ENCODE measurements around the gene FAM222A. TPM values are rescaled to one million over a fixed set of nuclear protein-coding genes. Genes with fewer than 3 reads are reported as not detected.
"Not testable (repeated sequence)": the region's sequence is repeated elsewhere in the genome, so short reads cannot be mapped to it uniquely, and the experiment has no call there.

The FAM222A gene
- total RNA-seq, 6 experiments from 2014 or later, result 0.34 to 4.3 (median 1.2) TPM

- intact Hi-C loops (cut with DNase I), result no loop called here
- no peak for DNase-seq
- WGBS (ENCODE audit: insufficient coverage, low coverage, low lambda C conversion rate, missing lambda C conversion rate), result 55% methylated on average over 2 of the region's 6 CpGs
- Histone ChIP-seq H3K27ac (no peak overlapping the region), H3K27me3 (no peaks in the 10 kb centered on the region), H3K4me3 (no peak overlapping the region), H3K36me3 (no peaks in the 10 kb centered on the region), H3K9me3 (no peaks in the 10 kb centered on the region), H3K4me1 (peaks cover 0 to 3% (median 2%) of the 10 kb centered on the region in 4 donors)
- TF ChIP-seq CTCF (IDR thresholded peaks at IDR 0.05) (no peak), POLR2A (IDR thresholded peaks at IDR 0.05) (no peak)
- no peak for ATAC-seq
These were observed 26.4 kb upstream of the FAM222A start for GRCh38 chr12:109687250-109687649.

GRCh38 chr12:109689426-109689825 is 24.2 kb upstream of the FAM222A start:
- Histone ChIP-seq H3K27ac (no peak overlapping the region), H3K4me1 (no peaks in the 10 kb centered on the region), H3K9me3 (no peaks in the 10 kb centered on the region), H3K4me3 (no peak overlapping the region), H3K27me3 (no peaks in the 10 kb centered on the region), H3K36me3 (no peaks in the 10 kb centered on the region)
- ATAC-seq (no peak), DNase-seq (no peak)
- TF ChIP-seq CTCF (IDR thresholded peaks at IDR 0.05), result no peak
- no peak for TF ChIP-seq POLR2A (IDR thresholded peaks at IDR 0.05)
- WGBS (ENCODE audit: insufficient coverage, low coverage, low lambda C conversion rate, missing lambda C conversion rate), result 83% methylated on average over 3 of the region's 3 CpGs
- intact Hi-C loops (cut with DNase I), result no loop called here

GRCh38 chr12:109693160-109693559 is 20.5 kb upstream of the FAM222A start:
- Histone ChIP-seq H3K9me3 (no peaks in the 10 kb centered on the region), H3K27me3 (no peaks in the 10 kb centered on the region), H3K36me3 (no peaks in the 10 kb centered on the region), H3K4me1 (no peaks in the 10 kb centered on the region), H3K4me3 (no peak overlapping the region), H3K27ac (no peak overlapping the region)
- intact Hi-C loops (cut with DNase I), result no loop called here
- DNase-seq (no peak), ATAC-seq (no peak)
- WGBS (ENCODE audit: insufficient coverage, low coverage, low lambda C conversion rate, missing lambda C conversion rate), result 86% methylated on average over 1 of the region's 1 CpG
- TF ChIP-seq CTCF (IDR thresholded peaks at IDR 0.05) (no peak), POLR2A (IDR thresholded peaks at IDR 0.05) (no peak)

GRCh38 chr12:109693653-109694600 is 19.7 kb upstream of the FAM222A start:
- intact Hi-C loops (cut with DNase I), result no loop called here
- no peaks in the 10 kb centered on the region for H3K36me3 ChIP-seq
- no peak overlapping the region for H3K27ac ChIP-seq
- H3K27me3 ChIP-seq, result no peaks in the 10 kb centered on the region
- ATAC-seq (no peak), DNase-seq (no peak)
- TF ChIP-seq CTCF (IDR thresholded peaks at IDR 0.05), result no peak
- no peak for TF ChIP-seq POLR2A (IDR thresholded peaks at IDR 0.05)
- H3K4me3 ChIP-seq, result no peak overlapping the region
- WGBS (ENCODE audit: insufficient coverage, low coverage, low lambda C conversion rate, missing lambda C conversion rate), result 56% methylated on average over 11 of the region's 11 CpGs
- no peaks in the 10 kb centered on the region for H3K4me1 ChIP-seq
- no peaks in the 10 kb centered on the region for H3K9me3 ChIP-seq

- DNase-seq; ATAC-seq; H3K27ac ChIP-seq; intact Hi-C loops (cut with DNase I); H3K4me1 ChIP-seq; H3K27me3 ChIP-seq; H3K4me3 ChIP-seq; H3K36me3 ChIP-seq; H3K9me3 ChIP-seq: not testable (repeated sequence)
- WGBS (ENCODE audit: insufficient coverage, low coverage, low lambda C conversion rate, missing lambda C conversion rate), result 83% methylated on average over 1 of the region's 6 CpGs
These were observed 19.0 kb upstream of the FAM222A start for GRCh38 chr12:109694629-109695028.

Data from right lobe of liver (tissue), 6 donors.